Measurements from ENCODE around the gene PREX1.
A peak's percentile ranks its signal among the peaks of the same experiment; 100 is the strongest.

PREX1 gene

DNA sequence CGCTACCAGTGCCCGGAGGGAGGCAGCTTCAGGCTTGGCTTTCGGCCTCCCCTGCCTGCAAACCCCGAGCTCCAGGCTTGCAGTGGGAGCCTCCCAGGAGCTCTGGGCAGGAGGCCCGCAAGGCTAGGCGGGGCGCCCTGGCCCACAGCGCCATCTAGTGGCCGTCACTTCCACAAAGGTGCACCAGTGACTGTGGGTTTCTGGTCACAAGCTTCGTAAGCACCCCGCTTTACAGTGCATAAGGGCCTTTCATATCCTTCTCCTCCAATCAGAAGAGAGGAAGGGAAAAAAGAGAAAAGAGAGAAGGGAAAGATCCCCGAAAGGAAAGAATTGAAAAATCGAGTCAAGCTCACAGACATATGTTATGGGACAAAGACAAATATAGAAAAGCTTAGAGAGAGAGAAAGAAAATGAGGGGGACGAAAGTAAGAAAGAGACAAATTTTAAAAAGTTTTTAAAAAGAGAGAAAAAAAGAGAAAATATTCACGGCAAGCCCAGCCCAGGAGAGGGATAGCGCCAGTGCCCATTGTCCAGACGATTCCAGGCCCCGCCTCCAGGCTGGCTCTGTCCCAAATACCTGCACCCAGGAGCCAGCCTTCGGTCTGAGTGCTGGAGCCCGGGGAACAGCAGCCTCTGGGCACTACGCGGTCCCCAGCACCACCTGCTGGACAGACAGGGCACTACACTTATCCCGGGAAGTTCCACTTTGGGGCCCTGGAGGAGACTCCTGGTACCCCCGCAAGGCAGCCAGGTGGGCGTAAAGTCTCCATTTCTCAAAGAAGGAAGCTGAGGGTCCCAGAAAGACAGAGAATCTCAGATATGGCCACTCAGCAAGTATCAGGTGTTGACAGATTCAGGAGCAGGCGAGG, 207.1 kb downstream of the PREX1 start:
- TF ChIP-seq Cebpa-rat (IDR thresholded peaks at IDR 0.05) = no peak
- peak overlapping the region; percentile 73 to 95 (median 86) for H3K4me2 ChIP-seq
- peak overlapping the region in 10 of 11 experiments; percentile 29 to 92 (median 76); a peak in 18 of 22 replicates for H3K27ac ChIP-seq
- H3K9ac ChIP-seq = peak overlapping the region; percentile 24 to 79 (median 57); a peak in 20 of 22 replicates
- no peaks in the 10 kb centered on the region for H3K9me3 ChIP-seq (replicated peaks in 1 of 11)
- H4K20me1 ChIP-seq = peaks cover 0 to 19% (median 0%) of the 10 kb centered on the region in 11 experiments; a peak in 2 of 22 replicates
- peaks cover 0 to 26% (median 0%) of the 10 kb centered on the region in 11 experiments; a peak in 11 of 22 replicates for H3K36me3 ChIP-seq
- peaks cover 51 to 69% (median 61%) of the 10 kb centered on the region in 10 experiments for H3K4me1 ChIP-seq
- no peaks in the 10 kb centered on the region; a peak in 1 of 22 replicates for H3K27me3 ChIP-seq
- peak overlapping the region in 9 of 10 experiments; percentile 19 to 52 (median 36); a peak in 13 of 20 replicates for H3K4me3 ChIP-seq

DNA sequence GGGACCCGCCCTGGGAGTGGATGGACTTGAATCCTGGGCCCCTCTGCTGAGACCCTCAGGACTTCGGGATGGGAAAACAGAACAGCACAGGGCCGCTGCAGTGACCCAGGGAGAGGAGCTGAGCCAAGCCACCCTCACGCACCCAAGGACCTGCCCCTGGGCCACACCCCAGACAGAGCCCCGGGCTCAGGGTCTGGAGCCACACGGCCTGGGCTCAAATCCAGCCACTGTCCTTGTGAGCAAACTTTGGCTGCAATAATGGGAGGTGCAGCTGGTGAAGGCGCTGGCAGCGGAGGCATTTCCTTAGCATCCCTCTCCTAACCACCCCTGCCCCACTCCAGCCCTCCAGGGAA, 207.7 kb downstream of the PREX1 start:
- Histone ChIP-seq H3K4me2 (peak overlapping the region; percentile 73 to 95 (median 86); a peak in 21 of 22 replicates), H3K27ac (peak overlapping the region in 2 of 11 experiments; percentile 28 to 31; a peak in 2 of 22 replicates), H3K9me3 (replicated peaks in 1 of 11) (no peaks in the 10 kb centered on the region), H3K36me3 (peaks cover 0 to 20% (median 0%) of the 10 kb centered on the region in 11 experiments; a peak in 11 of 22 replicates), H3K4me3 (no peak overlapping the region), H3K27me3 (no peaks in the 10 kb centered on the region; a peak in 1 of 22 replicates), H3K9ac (peak overlapping the region in 7 of 11 experiments; percentile 19 to 79 (median 27); a peak in 9 of 22 replicates), H4K20me1 (peaks cover 0 to 13% (median 0%) of the 10 kb centered on the region in 11 experiments; a peak in 2 of 22 replicates), H3K4me1 (peaks cover 45 to 63% (median 55%) of the 10 kb centered on the region in 10 experiments)
- no peak for TF ChIP-seq Cebpa-rat (IDR thresholded peaks at IDR 0.05)

DNA sequence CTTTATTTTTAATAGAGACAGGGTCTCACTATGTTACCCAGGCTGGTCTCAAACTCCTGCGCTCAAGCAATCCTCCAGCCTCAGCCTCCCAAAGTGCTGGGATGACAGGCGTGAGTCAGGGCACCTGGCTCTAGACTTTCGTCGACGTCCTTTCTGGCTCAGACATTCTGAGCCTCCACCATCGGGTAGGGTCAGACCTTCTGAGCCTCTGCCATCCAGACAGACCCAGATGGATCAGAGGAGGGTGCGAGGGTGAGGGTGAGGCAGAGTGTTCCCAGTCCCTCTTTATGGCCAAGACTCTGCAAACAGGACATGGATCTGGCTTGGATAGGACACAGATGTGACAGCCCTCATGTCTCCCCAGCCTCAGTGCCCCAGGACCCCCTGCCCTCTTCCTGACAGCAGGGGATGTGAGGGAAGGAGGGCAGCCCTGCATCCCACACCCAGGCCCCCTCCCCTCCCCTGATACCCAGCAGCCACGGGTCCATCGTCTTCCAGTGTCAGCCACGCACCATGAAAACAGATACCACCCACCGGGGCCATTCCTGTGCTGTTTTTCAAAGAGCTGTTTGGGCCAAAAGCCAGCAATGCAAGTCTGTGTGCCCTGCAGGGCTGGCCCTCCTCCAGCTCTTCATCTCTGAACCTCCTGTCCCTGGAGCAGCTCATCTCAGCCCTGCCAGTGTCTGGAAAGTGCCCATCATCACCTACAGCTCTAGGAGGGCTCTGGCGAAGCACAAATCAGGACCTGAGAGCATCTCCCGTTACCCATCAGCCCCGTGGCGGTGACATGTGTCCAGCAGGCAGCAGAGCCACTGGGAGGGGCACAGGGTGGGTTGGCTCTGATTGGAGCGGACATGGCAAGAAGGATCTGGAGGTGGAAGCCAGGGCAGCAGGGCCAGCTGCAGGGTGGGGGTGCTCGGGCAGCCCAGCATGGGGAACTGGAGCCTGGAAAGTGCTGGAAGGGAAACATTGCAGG, 208.4 kb downstream of the PREX1 start:
- H3K27ac ChIP-seq = peak overlapping the region in 2 of 11 experiments; percentile 28 to 31; a peak in 2 of 22 replicates
- no peak overlapping the region for H3K4me3 ChIP-seq
- TF ChIP-seq Cebpa-rat (IDR thresholded peaks at IDR 0.05) = no peak
- peaks cover 0 to 13% (median 0%) of the 10 kb centered on the region in 11 experiments; a peak in 9 of 22 replicates for H3K36me3 ChIP-seq
- no peaks in the 10 kb centered on the region for H3K9me3 ChIP-seq (replicated peaks in 1 of 11)
- H3K4me2 ChIP-seq = peak overlapping the region in 10 of 11 experiments; percentile 73 to 95 (median 88); a peak in 14 of 22 replicates
- peaks cover 0 to 8% (median 0%) of the 10 kb centered on the region in 11 experiments; a peak in 2 of 22 replicates for H4K20me1 ChIP-seq
- peaks cover 40 to 56% (median 54%) of the 10 kb centered on the region in 10 experiments for H3K4me1 ChIP-seq
- peak overlapping the region in 2 of 11 experiments; percentile 19 to 79; a peak in 1 of 22 replicates for H3K9ac ChIP-seq
- H3K27me3 ChIP-seq = no peaks in the 10 kb centered on the region; a peak in 1 of 22 replicates

DNA sequence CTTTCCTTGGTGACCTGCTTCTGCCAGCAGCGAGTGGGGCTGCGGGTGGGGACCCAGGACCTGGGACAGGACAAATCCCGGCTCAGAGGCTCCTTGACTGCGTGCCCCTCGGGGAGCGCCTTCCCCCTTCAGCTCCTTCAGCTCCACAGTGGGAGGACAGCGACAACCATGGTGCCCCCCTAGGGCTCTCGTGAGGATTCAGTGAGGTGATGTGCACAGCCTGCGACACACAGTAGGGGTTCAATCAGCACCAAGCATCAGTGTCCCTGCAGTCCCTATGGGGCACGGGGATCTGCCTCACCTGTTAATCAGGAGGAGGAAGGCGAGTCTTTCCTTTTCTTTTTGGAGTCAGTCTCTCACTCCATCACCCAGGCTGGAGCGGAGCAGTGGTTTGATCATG, 209.2 kb downstream of the PREX1 start:
- peaks cover 0 to 7% (median 0%) of the 10 kb centered on the region in 11 experiments; a peak in 2 of 22 replicates for H4K20me1 ChIP-seq

DNA sequence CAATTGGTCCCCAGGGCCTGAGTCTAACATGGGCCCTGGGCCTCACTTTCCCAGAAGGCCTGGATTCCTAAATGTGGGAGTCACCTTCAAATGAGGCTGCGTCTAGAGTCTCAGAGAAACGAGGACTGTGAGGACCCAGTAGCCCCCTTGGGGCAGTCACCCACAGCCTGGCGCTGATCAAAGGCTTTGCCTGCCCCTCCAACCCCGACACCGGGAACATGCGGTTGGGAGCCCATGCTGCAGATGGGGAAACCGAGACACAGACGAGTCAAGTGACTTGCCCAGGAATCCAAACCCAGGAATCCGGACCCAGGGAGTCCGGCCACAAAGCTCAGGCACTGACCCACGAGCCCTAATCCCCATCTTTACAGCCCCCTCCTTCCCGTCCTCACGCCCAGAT, 209.7 kb downstream of the PREX1 start:
- no peak for TF ChIP-seq Cebpa-rat (IDR thresholded peaks at IDR 0.05)
- no peaks in the 10 kb centered on the region for H3K9me3 ChIP-seq (replicated peaks in 1 of 11)
- H3K4me3 ChIP-seq = no peak overlapping the region
- peak overlapping the region in 4 of 11 experiments; percentile 10 to 26 (median 16); a peak in 4 of 22 replicates for H3K4me2 ChIP-seq
- peaks cover 0 to 3% (median 0%) of the 10 kb centered on the region in 11 experiments; a peak in 2 of 22 replicates for H4K20me1 ChIP-seq
- H3K27me3 ChIP-seq = no peaks in the 10 kb centered on the region; a peak in 1 of 22 replicates
- no peak overlapping the region for H3K27ac ChIP-seq
- peaks cover 0 to under 1% (median 0%) of the 10 kb centered on the region in 11 experiments; a peak in 1 of 22 replicates for H3K36me3 ChIP-seq
- H3K4me1 ChIP-seq = peaks cover 29 to 44% (median 40%) of the 10 kb centered on the region in 10 experiments
- H3K9ac ChIP-seq = no peak overlapping the region

More for the DNA sequence above, 209.2 kb downstream of the PREX1 start:
- Histone ChIP-seq H3K9ac (no peak overlapping the region), H3K27me3 (no peaks in the 10 kb centered on the region; a peak in 1 of 22 replicates), H3K4me1 (peaks cover 34 to 50% (median 46%) of the 10 kb centered on the region in 10 experiments), H3K36me3 (peaks cover 0 to 7% (median 0%) of the 10 kb centered on the region in 11 experiments; a peak in 9 of 22 replicates), H3K9me3 (replicated peaks in 1 of 11) (no peaks in the 10 kb centered on the region), H3K27ac (no peak overlapping the region), H3K4me2 (peak overlapping the region in 4 of 11 experiments; percentile 10 to 26 (median 16); a peak in 4 of 22 replicates), H3K4me3 (no peak overlapping the region)
- no peak for TF ChIP-seq Cebpa-rat (IDR thresholded peaks at IDR 0.05)

DNA sequence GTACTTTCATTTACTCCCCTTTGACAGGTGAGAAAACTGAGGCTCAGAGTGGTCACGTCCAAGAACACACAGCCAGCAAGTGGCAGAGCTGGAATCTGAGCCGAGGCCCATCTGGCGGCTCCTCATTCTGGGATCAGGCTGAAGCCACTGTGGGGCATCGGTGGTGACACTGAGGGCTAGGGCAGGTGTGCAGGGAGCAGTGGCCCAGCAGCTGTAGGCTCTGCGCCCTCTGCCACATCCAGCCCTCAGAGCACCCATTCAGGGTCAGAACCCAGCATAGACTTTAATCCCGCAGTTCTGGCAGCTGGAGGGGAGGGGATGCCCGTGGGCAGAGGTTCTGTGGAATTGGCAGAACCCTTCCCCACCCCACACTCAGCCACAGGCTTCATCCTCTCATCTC, 210.3 kb downstream of the PREX1 start:
- Histone ChIP-seq H4K20me1 (peaks cover 0 to 2% (median 0%) of the 10 kb centered on the region in 11 experiments; a peak in 1 of 22 replicates), H3K36me3 (no peaks in the 10 kb centered on the region), H3K27me3 (no peaks in the 10 kb centered on the region; a peak in 1 of 22 replicates), H3K9ac (no peak overlapping the region), H3K9me3 (replicated peaks in 1 of 11) (no peaks in the 10 kb centered on the region), H3K27ac (no peak overlapping the region), H3K4me3 (no peak overlapping the region), H3K4me2 (no peak overlapping the region), H3K4me1 (peaks cover 23 to 38% (median 34%) of the 10 kb centered on the region in 10 experiments)
- TF ChIP-seq Cebpa-rat (IDR thresholded peaks at IDR 0.05) = no peak

DNA sequence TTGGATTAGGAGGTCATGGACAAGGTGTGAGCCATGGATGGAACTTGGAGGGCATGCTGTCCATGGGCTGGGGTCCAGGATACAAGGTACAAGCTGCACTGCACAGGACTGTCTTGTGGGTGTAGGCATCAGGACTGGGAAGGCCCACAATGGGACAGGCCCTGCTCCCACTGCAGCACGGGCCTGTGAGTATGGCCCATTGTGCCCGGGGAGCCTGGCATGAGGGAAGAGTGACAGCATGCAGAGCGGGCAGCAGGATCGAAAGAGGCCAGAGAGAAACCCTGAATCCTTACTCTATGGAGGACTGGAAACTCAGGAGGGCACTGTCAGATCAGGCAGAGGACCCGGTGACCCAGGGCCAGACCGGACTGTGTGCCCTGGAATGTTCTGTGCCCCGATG, 211.3 kb downstream of the PREX1 start:
- TF ChIP-seq Cebpa-rat (IDR thresholded peaks at IDR 0.05) = no peak
- Histone ChIP-seq H3K27ac (no peak overlapping the region), H3K9ac (no peak overlapping the region), H3K4me1 (peaks cover 13 to 28% (median 24%) of the 10 kb centered on the region in 10 experiments), H3K27me3 (no peaks in the 10 kb centered on the region; a peak in 1 of 22 replicates), H4K20me1 (no peaks in the 10 kb centered on the region; a peak in 1 of 22 replicates), H3K9me3 (replicated peaks in 1 of 11) (no peaks in the 10 kb centered on the region), H3K4me2 (no peak overlapping the region), H3K36me3 (no peaks in the 10 kb centered on the region), H3K4me3 (no peak overlapping the region)

DNA sequence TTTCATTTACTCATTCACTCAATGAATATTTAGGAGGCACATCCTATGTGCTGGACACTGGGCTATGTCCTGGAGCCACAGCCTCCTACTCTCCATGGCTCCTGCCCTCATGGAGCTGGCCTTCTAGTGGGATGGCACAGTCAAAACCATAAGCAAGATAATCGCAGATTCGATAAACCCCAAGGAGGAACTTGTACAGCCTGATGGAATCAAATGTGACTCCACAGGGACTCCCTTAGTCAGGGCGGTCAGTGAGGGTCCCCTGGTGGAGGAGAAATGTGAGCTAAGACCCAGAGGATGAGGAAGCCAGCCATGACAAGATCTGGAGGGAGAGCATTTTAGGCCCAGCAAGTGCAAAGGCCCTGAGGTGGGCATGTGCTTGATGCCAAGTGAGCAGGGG, 211.9 kb downstream of the PREX1 start:
- Histone ChIP-seq H3K27me3 (no peaks in the 10 kb centered on the region; a peak in 1 of 22 replicates), H3K9me3 (replicated peaks in 1 of 11) (no peaks in the 10 kb centered on the region), H3K4me3 (no peak overlapping the region), H3K27ac (no peak overlapping the region), H4K20me1 (no peaks in the 10 kb centered on the region; a peak in 1 of 22 replicates), H3K36me3 (no peaks in the 10 kb centered on the region), H3K9ac (no peak overlapping the region), H3K4me2 (no peak overlapping the region), H3K4me1 (peaks cover 7 to 22% (median 19%) of the 10 kb centered on the region in 10 experiments; a peak in 19 of 20 replicates)
- TF ChIP-seq Cebpa-rat (IDR thresholded peaks at IDR 0.05) = no peak
